BE2C (cell line): Measurements from ENCODE around the gene CDC42SE2.
"Not testable (repeated sequence)": the region's sequence is repeated elsewhere in the genome, so short reads cannot be mapped to it uniquely, and the experiment has no call there.

Source experiments
- DNase-seq: peaks from one replicate; pipeline ENCODE4 v3.0.0-alpha.2; 2020
- H3K27me3 ChIP-seq: fragments of 250-450 bp; sonication (Bioruptor Pico); 2 replicates; pipeline ENCODE4 v1.5.1; 2020; ENCODE audit warnings: mild to moderate bottlenecking
- H3K36me3 ChIP-seq: fragments of 250-450 bp; sonication (Bioruptor Pico); 2 replicates; pipeline ENCODE4 v1.5.1; 2020; ENCODE audit warnings: mild to moderate bottlenecking
- H3K4me1 ChIP-seq: fragments of 250-450 bp; sonication (Bioruptor Pico); 2 replicates; pipeline ENCODE4 v1.5.1; 2020
- H3K4me3 ChIP-seq: 2 replicates; pipeline ENCODE4 v1.5.1; 2011; ENCODE audit warnings: low read depth, low read length
- H3K9me3 ChIP-seq: fragments of 250-450 bp; sonication (Bioruptor Pico); 2 replicates; pipeline ENCODE4 v1.5.1; 2020
- CTCF ChIP-seq: IDR thresholded peaks from 2 replicates; pipeline ENCODE4 v1.5.1; 2012; ENCODE audit warnings: mild to moderate bottlenecking, low read depth, low read length

Gene CDC42SE2

GRCh38 chr5:131330031-131330430 is 66.2 kb downstream of the CDC42SE2 start:
- DNase-seq = no peak

GRCh38 chr5:131335756-131336155 is 71.9 kb downstream of the CDC42SE2 start:
- H3K36me3 ChIP-seq, H3K9me3 ChIP-seq, H3K4me3 ChIP-seq, DNase-seq, H3K4me1 ChIP-seq, H3K27me3 ChIP-seq: not testable (repeated sequence)

More at GRCh38 chr5:131330031-131330430, 66.2 kb downstream of the CDC42SE2 start:
- H3K4me1 ChIP-seq = no peaks in the 10 kb centered on the region
- no peak for TF ChIP-seq CTCF
- no peak overlapping the region for H3K4me3 ChIP-seq
- H3K27me3 ChIP-seq = no peaks in the 10 kb centered on the region
- no peaks in the 10 kb centered on the region for H3K9me3 ChIP-seq
- H3K36me3 ChIP-seq = no peaks in the 10 kb centered on the region

GRCh38 chr5:131336801-131337200 is 72.9 kb downstream of the CDC42SE2 start:
- H3K9me3 ChIP-seq, H3K4me3 ChIP-seq, H3K36me3 ChIP-seq, DNase-seq, H3K4me1 ChIP-seq, H3K27me3 ChIP-seq: not testable (repeated sequence)

DNA sequence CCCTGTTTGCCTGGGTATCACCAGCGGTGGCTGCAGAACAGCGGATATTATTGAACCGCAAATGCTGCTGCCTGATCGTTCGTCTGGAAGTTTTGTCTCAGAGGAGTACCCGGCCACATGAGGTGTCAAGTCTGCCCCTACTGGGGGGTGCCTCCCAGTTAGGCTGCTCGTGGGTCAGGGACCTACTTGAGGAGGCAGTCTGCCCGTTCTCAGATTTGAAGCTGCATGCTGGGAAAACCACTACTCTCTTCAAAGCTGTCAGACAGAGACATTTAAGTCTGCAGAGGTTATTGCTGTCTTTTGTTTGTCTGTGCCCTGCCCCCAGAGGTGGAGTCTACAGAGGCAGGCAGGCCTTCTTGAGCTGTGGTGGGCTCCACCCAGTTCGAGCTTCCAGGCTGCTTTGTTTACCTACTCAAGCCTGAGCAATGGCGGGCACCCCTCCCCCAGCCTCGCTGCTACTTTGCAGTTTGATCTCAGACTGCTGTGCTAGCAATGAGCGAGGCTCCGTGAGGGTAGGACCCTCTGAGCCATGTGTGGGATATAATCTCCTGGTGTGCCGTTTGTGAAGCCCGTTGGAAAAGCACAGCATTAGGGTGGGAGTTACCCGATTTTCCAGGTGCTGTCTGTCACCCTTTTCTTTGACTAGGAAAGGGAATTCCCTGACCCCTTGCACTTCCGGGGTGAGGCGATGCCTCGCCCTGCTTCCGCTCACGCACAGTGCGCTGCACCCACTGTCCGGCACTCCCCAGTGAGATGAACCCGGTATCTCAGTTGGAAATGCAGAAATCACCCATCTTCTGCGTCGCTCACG is 73.6 kb downstream of the CDC42SE2 start:
- H3K4me1 ChIP-seq, H3K36me3 ChIP-seq, H3K4me3 ChIP-seq, H3K9me3 ChIP-seq, DNase-seq, H3K27me3 ChIP-seq: not testable (repeated sequence)

DNA sequence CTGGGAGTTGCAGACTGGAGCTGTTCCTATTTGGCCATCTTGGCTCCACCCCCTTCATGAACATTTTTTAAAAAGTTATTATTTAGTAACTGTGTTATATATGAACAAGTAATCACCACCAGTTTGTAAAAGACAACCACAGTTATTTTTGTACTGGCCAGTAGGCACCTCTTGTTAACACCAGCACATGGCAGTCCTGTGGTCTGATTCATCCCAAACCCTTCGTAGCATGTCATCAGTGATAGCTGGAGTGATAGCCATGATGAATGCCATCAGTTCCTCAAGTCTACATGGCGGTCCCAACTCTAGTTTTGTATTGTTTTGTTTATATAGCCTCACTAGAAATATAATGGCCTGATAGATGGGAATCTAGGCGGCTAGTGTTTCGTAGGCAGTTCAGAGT is 74.2 kb downstream of the CDC42SE2 start:
- Histone ChIP-seq H3K27me3 (no peaks in the 10 kb centered on the region), H3K9me3 (no peaks in the 10 kb centered on the region), H3K36me3 (no peaks in the 10 kb centered on the region), H3K4me3 (no peak overlapping the region), H3K4me1 (no peaks in the 10 kb centered on the region)
- DNase-seq = no peak
- TF ChIP-seq CTCF = no peak

GRCh38 chr5:131344288-131344687 is 80.4 kb downstream of the CDC42SE2 start:
- H3K4me1 ChIP-seq, H3K27me3 ChIP-seq: not testable (repeated sequence)

GRCh38 chr5:131346204-131346603 is 82.4 kb downstream of the CDC42SE2 start:
- H3K27me3 ChIP-seq, H3K9me3 ChIP-seq, H3K4me1 ChIP-seq, DNase-seq, H3K36me3 ChIP-seq, H3K4me3 ChIP-seq: not testable (repeated sequence)

More at GRCh38 chr5:131344288-131344687, 80.4 kb downstream of the CDC42SE2 start:
- not testable (repeated sequence) for H3K36me3 ChIP-seq, H3K4me3 ChIP-seq, DNase-seq, H3K9me3 ChIP-seq

DNA sequence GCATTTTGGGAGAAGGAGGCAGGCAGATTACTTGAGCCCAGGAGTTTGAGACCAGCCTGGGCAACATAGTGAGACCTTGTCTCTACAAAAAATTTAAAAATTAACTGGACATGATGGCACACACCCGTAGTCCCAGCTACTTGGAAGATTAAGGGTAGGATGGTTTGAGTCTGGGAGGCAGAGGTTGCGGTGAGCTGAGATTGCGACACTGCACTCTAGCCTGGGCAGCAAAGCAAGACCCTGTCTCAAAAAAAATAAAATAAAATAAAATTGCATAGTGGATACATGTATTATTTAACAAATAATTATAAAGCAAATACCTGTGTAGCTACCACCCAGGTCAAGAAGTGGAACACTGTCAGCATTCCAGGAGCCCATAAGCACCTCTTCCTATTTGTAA is 90.1 kb downstream of the CDC42SE2 start:
- no peak for TF ChIP-seq CTCF

More for the DNA sequence above, 90.1 kb downstream of the CDC42SE2 start:
- Histone ChIP-seq H3K4me1 (no peaks in the 10 kb centered on the region), H3K36me3 (no peaks in the 10 kb centered on the region), H3K4me3 (no peak overlapping the region), H3K27me3 (no peaks in the 10 kb centered on the region), H3K9me3 (no peaks in the 10 kb centered on the region)
- no peak for DNase-seq
